ENCODE results near the gene MICU1.
"Not testable (repeated sequence)": the region's sequence is repeated elsewhere in the genome, so short reads cannot be mapped to it uniquely, and the experiment has no call there.

Gene MICU1

GRCh38 chr10:72426986-72427385 lies 198.9 kb downstream of the MICU1 start:
- DNase-seq = no peak

GRCh38 chr10:72425133-72425532 lies 200.7 kb downstream of the MICU1 start:
- no peak for DNase-seq

GRCh38 chr10:72424561-72424960 lies 201.3 kb downstream of the MICU1 start:
- no peak for DNase-seq

GRCh38 chr10:72423426-72423825 lies 202.5 kb downstream of the MICU1 start:
- DNase-seq = no peak

GRCh38 chr10:72421885-72422540 lies 203.9 kb downstream of the MICU1 start:
- DNase-seq = no peak

GRCh38 chr10:72419241-72419640 lies 206.6 kb downstream of the MICU1 start:
- no peak for DNase-seq

- no peak for DNase-seq
Observed at GRCh38 chr10:72418679-72419078, 207.2 kb downstream of the MICU1 start.

GRCh38 chr10:72417971-72418370 lies 207.9 kb downstream of the MICU1 start:
- no peak for DNase-seq

- no peak for DNase-seq
Observed at GRCh38 chr10:72416661-72417060, 209.2 kb downstream of the MICU1 start.

- DNase-seq = no peak
Observed at GRCh38 chr10:72414642-72415041, 211.2 kb downstream of the MICU1 start.

- DNase-seq = no peak
Observed at GRCh38 chr10:72409167-72409566, 216.7 kb downstream of the MICU1 start.

GRCh38 chr10:72407927-72408600 lies 217.8 kb downstream of the MICU1 start:
- DNase-seq = no peak

- no peak for DNase-seq
Observed at GRCh38 chr10:72407471-72407870, 218.4 kb downstream of the MICU1 start.

GRCh38 chr10:72395581-72395980 lies 230.3 kb downstream of the MICU1 start:
- not testable (repeated sequence) for DNase-seq

- no peak for DNase-seq
Observed at GRCh38 chr10:72392571-72392970, 233.3 kb downstream of the MICU1 start.

- no peak for DNase-seq
Observed at GRCh38 chr10:72390764-72391163, 235.1 kb downstream of the MICU1 start.

- DNase-seq = no peak
Observed at GRCh38 chr10:72389716-72390115, 236.2 kb downstream of the MICU1 start.

GRCh38 chr10:72389014-72389413 lies 236.9 kb downstream of the MICU1 start:
- no peak for DNase-seq

- DNase-seq = no peak
Observed at GRCh38 chr10:72388062-72388461, 237.8 kb downstream of the MICU1 start.

- no peak for DNase-seq
Observed at GRCh38 chr10:72386916-72387586, 238.8 kb downstream of the MICU1 start.

- DNase-seq = no peak
Observed at GRCh38 chr10:72385724-72386123, 240.2 kb downstream of the MICU1 start.

GRCh38 chr10:72384982-72385381 lies 240.9 kb downstream of the MICU1 start:
- not testable (repeated sequence) for DNase-seq

- DNase-seq = no peak
Observed at GRCh38 chr10:72379776-72380175, 246.1 kb downstream of the MICU1 start.

GRCh38 chr10:72379062-72379461 lies 246.8 kb downstream of the MICU1 start:
- no peak for DNase-seq

Data from NCI-H1105 treated with DMSO at 0.1 percent for 48 hours (cell line).